Stimulated activated CD8-positive, alpha-beta memory T cell treated with anti-CD3 and anti-CD28 coated beads, Interleukin-15, amount 100 ng/mL, for 24 hours (primary cell): ENCODE measurements around the gene PSENEN.
"Not testable (repeated sequence)": the region's sequence is repeated elsewhere in the genome, so short reads cannot be mapped to it uniquely, and the experiment has no call there.

Experiments used
- DNase-seq: peaks from one replicate; pipeline ENCODE4 v3.0.0-alpha.2; 2020; ENCODE audit warnings: low read depth

The PSENEN gene

GRCh38 chr19:35718345-35719041 is 27.0 kb upstream of the PSENEN start:
- DNase-seq, result no peak

DNA sequence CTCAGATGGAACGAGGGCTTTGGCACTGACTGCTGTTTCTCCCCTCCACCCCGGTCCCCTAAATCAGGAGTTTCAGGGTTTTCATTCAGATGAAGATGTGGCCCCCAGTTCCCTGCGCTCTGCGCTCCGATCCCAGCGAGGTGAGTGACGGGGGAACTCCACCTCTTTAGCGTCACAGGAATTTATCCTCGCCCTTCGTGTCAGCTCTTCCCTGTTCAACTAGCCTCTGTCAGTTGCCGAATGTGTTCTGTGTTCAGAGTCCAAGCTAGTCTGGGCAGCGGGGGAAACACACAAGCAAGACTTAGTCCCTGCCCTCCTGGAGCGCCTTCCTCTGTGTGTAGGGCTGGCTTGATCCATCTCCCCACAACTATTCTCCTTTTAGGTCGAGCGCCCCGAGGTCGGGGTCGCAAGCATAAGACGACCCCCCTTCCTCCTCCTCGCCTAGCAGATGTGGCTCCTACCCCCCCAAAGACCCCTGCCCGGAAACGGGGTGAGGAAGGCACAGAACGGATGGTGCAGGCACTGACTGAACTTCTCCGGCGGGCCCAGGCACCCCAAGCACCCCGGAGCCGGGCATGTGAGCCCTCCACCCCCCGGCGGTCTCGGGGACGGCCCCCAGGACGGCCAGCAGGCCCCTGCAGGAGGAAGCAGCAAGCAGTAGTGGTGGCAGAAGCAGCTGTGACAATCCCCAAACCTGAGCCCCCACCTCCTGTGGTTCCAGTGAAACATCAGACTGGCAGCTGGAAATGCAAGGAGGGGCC is 25.9 kb upstream of the PSENEN start:
- no peak for DNase-seq

DNA sequence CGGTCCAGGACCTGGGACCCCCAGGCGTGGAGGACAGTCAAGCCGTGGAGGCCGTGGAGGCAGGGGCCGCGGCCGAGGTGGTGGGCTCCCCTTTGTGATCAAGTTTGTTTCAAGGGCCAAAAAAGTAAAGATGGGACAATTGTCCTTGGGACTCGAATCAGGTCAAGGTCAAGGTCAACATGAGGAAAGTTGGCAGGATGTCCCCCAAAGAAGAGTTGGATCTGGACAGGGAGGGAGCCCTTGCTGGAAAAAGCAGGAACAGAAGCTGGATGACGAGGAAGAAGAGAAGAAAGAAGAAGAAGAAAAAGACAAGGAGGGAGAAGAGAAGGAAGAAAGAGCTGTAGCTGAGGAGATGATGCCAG is 25.3 kb upstream of the PSENEN start:
- no peak for DNase-seq

DNA sequence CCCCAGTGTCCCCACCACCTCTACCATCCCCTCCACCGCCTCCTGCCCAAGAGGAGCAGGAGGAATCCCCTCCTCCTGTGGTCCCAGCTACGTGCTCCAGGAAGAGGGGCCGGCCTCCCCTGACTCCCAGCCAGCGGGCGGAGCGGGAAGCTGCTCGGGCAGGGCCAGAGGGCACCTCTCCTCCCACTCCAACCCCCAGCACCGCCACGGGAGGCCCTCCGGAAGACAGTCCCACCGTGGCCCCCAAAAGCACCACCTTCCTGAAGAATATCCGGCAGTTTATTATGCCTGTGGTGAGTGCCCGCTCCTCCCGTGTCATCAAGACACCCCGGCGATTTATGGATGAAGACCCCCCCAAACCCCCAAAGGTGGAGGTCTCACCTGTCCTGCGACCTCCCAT is 24.8 kb upstream of the PSENEN start:
- DNase-seq, result no peak

DNA sequence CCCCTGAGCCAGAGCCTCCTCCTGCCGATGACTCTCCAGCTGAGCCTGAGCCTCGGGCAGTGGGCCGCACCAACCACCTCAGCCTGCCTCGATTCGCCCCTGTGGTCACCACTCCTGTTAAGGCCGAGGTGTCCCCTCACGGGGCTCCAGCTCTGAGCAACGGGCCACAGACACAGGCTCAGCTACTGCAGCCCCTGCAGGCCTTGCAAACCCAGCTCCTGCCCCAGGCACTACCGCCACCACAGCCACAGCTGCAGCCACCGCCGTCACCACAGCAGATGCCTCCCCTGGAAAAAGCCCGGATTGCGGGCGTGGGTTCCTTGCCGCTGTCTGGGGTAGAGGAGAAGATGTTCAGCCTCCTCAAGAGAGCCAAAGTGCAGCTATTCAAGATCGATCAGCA is 24.1 kb upstream of the PSENEN start:
- no peak for DNase-seq

DNA sequence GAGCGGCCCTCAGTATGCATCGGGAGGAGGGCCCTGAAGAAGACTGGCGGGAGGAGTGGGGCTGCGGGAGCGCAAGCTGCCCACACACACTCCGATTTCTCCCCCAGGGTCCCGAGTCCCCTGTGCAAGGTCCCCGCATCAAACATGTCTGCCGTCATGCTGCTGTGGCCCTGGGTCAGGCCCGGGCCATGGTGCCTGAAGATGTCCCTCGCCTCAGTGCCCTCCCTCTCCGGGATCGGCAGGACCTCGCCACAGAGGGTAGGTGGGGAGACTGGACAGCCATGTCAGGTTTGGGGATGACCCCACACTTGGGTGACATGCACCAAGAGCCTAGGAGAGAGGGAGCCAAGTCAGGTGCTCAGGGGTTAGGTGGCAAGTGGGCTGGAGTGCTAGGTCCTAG is 23.0 kb upstream of the PSENEN start:
- no peak for DNase-seq

GRCh38 chr19:35722897-35723296 is 22.6 kb upstream of the PSENEN start:
- no peak for DNase-seq

GRCh38 chr19:35723671-35724070 is 21.8 kb upstream of the PSENEN start:
- DNase-seq, result no peak

- DNase-seq, result not testable (repeated sequence)
Measured at GRCh38 chr19:35724132-35724531, 21.3 kb upstream of the PSENEN start.

DNA sequence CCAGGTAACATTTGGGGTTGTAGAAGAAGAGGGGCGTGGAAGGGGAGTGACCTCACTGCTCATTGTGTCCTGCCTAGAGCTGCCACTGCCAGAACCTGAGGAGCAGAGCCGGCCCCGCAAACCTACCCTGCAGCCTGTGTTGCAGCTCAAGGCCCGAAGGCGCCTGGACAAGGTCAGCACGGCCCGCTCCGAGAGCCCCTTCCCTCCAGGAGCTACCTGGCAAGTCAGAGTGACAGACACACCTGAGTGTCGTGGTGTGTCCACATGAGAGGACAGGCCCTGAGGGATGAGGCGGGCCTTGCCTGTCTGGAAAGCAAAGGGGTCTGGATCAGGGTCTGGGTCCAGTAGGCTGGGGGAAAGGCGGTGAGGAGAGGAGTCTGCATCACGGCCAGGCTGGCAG is 20.9 kb upstream of the PSENEN start:
- DNase-seq, result no peak

- DNase-seq, result no peak
Measured at GRCh38 chr19:35725216-35725861, 20.1 kb upstream of the PSENEN start.

GRCh38 chr19:35727053-35727955 is 18.1 kb upstream of the PSENEN start:
- no peak for DNase-seq

DNA sequence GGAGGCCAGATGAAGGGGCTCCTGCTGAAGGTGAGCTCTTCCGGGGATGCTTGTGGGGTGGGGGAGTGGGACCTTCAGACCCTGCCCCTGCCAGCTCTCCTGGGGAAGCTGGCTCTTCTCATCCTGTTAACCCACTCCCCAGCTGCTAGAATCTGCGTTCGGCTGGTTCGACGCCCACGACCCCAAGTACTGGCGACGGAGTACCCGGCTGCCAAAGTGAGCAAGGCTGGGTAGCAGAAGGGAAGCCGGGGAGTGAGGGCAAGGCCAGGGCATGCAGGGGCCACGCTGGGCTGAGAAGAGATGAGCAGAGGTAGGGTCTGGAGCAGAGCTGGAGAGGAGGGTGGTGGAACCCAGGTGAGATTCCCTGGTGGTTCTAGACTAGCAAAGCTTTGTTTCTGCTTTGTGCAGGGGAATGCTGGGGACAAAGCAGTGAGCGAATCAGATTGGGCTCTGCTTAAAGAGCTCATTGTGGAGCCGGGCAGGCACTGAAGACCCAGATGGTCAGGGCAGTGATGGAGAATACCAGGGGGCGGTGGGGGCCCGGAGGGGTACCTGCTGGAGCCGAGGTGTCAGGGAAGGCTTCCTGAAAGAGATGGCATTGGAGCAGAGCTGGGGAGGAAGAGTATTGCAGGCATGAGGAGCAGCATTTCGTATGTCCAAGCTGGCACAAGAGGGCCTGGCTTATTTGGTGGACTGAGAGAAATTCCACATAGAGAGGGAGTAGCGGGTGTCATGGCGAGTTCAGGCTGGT is 17.3 kb upstream of the PSENEN start:
- no peak for DNase-seq

DNA sequence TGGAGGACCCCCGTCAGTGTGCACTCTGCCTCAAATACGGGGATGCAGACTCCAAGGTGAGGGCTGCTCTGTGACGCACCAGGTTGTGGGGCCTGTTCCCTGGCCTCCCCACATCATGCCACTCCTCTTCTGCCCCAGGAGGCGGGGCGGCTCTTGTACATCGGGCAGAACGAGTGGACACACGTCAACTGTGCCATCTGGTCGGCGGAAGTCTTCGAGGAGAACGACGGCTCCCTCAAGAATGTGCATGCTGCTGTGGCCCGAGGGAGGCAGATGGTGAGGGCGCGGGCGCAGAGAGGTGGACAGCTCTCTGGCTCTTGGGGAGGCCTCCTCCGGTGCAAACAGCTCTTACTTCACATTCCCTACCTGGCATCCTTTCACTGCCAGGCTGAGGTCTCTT is 16.4 kb upstream of the PSENEN start:
- DNase-seq, result no peak

- no peak for DNase-seq
Measured at GRCh38 chr19:35729763-35730162, 15.7 kb upstream of the PSENEN start.

DNA sequence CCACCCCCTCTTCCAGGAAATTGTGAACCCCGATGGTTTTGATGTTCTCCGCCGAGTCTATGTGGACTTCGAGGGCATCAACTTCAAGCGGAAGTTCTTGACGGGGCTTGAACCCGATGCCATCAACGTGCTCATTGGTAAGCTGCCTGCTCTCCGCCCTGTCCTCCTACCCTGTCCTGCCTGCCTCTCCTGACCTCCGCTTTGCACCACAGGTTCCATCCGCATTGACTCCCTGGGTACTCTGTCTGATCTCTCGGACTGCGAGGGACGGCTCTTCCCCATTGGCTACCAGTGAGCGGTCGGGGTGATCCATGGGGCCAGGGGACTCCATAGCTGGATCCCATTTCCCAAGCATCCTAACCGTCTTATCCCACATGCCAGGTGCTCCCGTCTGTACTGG is 15.1 kb upstream of the PSENEN start:
- DNase-seq, result no peak

DNA sequence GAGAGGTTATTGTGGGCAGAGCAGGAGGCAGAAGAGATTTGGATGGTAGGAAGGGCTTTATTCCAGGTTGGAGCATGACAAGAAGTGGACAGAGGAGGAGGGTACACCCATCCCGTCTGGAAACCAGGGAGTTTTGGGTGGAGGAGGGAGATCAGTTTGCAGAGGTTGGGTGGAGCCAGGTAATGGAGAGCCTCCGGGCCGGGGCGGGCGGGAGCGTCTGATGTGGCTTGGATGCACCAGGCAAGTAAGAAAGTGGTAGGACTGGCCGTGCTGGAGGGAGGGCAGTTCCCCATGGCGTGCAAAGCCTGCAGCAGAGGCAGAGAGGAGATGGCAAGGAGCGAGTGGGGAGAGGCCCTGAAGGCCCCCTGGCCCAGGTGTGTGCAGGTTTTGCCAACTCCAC is 14.1 kb upstream of the PSENEN start:
- DNase-seq, result no peak

GRCh38 chr19:35731779-35732405 is 13.6 kb upstream of the PSENEN start:
- no peak for DNase-seq

- no peak for DNase-seq
Measured at GRCh38 chr19:35732540-35733179, 12.8 kb upstream of the PSENEN start.
